ENCODE results near the gene BBX. TPM values are rescaled to one million over a fixed set of nuclear protein-coding genes. Genes with fewer than 3 reads are reported as not detected.

Gene BBX
- polyA plus RNA-seq, 1 experiment = 46.1 TPM

DNA sequence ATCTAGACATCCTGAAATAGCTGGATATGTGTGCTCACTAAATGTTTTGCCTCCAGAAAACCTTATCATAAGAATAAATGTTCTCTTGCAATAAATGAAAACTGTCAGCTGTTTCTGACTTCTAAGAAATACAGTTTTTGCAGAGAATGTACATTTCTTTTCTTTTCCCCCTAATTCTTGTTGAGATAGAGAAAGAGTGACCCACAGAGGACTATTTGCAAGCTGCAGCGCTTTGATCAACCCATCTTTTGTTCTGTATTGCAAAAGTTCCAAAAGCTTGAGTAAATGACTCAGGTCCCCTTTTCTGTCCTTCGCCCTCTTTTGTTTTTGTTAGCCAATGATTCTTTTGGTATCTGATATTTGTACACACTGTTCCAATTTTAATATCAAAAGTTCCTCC lies 141.9 kb downstream of the BBX start:
- Histone ChIP-seq H3K27me3 (ENCODE audit: control insufficient read depth, insufficient read depth, low read length) (no peaks in the 10 kb centered on the region), H3K4me3 (ENCODE audit: low read depth, low read length) (no peak overlapping the region), H3K27ac (ENCODE audit: low read depth, low read length) (no peak overlapping the region), H3K9me3 (ENCODE audit: control insufficient read depth, insufficient read depth, low read length) (no peaks in the 10 kb centered on the region)
- TF ChIP-seq, protein P1, sequence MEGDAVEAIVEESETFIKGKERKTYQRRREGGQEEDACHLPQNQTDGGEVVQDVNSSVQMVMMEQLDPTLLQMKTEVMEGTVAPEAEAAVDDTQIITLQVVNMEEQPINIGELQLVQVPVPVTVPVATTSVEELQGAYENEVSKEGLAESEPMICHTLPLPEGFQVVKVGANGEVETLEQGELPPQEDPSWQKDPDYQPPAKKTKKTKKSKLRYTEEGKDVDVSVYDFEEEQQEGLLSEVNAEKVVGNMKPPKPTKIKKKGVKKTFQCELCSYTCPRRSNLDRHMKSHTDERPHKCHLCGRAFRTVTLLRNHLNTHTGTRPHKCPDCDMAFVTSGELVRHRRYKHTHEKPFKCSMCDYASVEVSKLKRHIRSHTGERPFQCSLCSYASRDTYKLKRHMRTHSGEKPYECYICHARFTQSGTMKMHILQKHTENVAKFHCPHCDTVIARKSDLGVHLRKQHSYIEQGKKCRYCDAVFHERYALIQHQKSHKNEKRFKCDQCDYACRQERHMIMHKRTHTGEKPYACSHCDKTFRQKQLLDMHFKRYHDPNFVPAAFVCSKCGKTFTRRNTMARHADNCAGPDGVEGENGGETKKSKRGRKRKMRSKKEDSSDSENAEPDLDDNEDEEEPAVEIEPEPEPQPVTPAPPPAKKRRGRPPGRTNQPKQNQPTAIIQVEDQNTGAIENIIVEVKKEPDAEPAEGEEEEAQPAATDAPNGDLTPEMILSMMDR (IDR thresholded peaks at IDR 0.05; ENCODE audit: low read depth, low read length) = no peak
- DNase-seq (ENCODE audit: low read depth, low spot score) = no peak
- ChIA-PET POLR2A (no interaction called here), CTCF (interaction anchor here (1.1 to 9.8 kb wide), 6 partner anchors 11 to 393 kb away, joined by 3 to 149 read pairs (median 4); no protein-coding TSS in a partner anchor)

DNA sequence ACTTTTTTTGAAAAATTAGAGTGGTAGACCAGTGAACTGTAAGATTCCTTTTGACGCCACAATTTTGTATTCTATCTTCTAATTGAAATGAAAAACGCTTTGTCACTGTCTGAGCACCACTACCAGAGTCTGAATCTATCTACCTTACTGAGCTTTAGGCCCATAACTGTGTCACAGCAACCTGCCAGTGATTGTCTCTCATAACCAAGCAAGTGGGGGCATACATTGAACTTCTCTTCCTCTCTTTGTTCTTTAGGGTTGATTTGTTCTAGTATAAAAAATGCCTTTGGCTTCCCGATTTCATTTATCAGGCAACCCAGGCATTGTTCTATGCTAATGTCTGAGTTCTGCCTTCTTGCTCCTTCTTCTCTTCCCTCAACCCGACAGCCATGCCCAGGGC lies 142.6 kb downstream of the BBX start:
- H3K9me3 ChIP-seq (ENCODE audit: control insufficient read depth, insufficient read depth, low read length) = no peaks in the 10 kb centered on the region
- POLR2A ChIA-PET = no interaction called here
- H3K4me3 ChIP-seq (ENCODE audit: low read depth, low read length) = no peak overlapping the region
- DNase-seq (ENCODE audit: low read depth, low spot score) = no peak
- no peaks in the 10 kb centered on the region for H3K27me3 ChIP-seq (ENCODE audit: control insufficient read depth, insufficient read depth, low read length)
- CTCF ChIA-PET = interaction anchor here (1.2 to 9.8 kb wide), 5 partner anchors 11 to 393 kb away, joined by 3 to 149 read pairs (median 5); no protein-coding TSS in a partner anchor
- TF ChIP-seq, protein P1 (IDR thresholded peaks at IDR 0.05; ENCODE audit: low read depth, low read length) = no peak
- no peak overlapping the region for H3K27ac ChIP-seq (ENCODE audit: low read depth, low read length)

DNA sequence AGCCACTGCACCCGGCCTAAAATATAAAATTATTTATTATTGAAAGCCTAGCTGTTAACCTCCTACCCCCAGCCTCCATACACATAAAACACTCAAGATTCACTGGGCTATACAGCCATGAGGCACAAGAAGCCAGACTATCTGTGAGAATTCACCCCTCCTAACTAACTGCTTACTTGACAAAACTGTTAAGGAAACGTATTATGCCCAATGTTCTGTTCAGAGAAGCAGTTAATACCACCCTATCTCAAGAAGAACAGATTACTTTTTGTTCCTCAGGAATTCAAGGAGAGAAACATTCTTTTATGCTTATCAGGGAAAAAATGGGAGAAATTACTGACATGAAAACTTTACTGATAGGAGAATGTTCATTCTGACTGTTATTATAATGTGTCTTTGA lies 144.1 kb downstream of the BBX start:
- Histone ChIP-seq H3K4me3 (ENCODE audit: low read depth, low read length) (no peak overlapping the region), H3K27ac (ENCODE audit: low read depth, low read length) (no peak overlapping the region), H3K9me3 (ENCODE audit: control insufficient read depth, insufficient read depth, low read length) (no peaks in the 10 kb centered on the region), H3K27me3 (ENCODE audit: control insufficient read depth, insufficient read depth, low read length) (no peaks in the 10 kb centered on the region)
- CTCF ChIA-PET = interaction anchor here (9.8 kb wide), 1 partner anchor 9 kb away, joined by 149 read pairs; no protein-coding TSS in a partner anchor
- no peak for DNase-seq (ENCODE audit: low read depth, low spot score)
- POLR2A ChIA-PET = no interaction called here
- TF ChIP-seq, protein P1 (IDR thresholded peaks at IDR 0.05; ENCODE audit: low read depth, low read length) = no peak

DNA sequence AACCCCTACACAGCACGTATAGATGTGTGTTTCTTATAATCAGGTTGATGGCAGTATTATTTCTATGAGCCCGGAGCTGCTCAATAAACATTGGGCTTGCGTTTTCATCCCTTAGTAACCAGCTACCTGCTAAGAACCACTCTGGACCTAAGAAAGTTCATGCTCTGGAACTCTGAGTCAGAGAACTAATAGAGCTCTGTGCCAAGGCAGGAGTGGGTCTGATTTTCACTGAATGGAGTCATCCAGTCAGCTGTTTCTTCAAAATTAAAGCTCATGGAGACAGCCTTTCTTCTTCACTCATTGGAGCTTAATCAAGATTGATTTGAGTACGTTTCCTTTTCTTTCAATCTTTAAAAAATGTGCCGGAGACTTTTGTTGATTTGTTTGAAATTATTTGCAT lies 145.7 kb downstream of the BBX start:
- TF ChIP-seq, protein P1 (IDR thresholded peaks at IDR 0.05; ENCODE audit: low read depth, low read length) = no peak
- Histone ChIP-seq H3K27me3 (ENCODE audit: control insufficient read depth, insufficient read depth, low read length) (no peaks in the 10 kb centered on the region), H3K9me3 (ENCODE audit: control insufficient read depth, insufficient read depth, low read length) (no peaks in the 10 kb centered on the region), H3K4me3 (ENCODE audit: low read depth, low read length) (no peak overlapping the region), H3K27ac (ENCODE audit: low read depth, low read length) (no peak overlapping the region)
- POLR2A ChIA-PET = no interaction called here
- no peak for DNase-seq (ENCODE audit: low read depth, low spot score)
- CTCF ChIA-PET = interaction anchor here (0.5 to 1.7 kb wide), 5 partner anchors 9 to 809 kb away, joined by 3 to 13 read pairs (median 4); no protein-coding TSS in a partner anchor

DNA sequence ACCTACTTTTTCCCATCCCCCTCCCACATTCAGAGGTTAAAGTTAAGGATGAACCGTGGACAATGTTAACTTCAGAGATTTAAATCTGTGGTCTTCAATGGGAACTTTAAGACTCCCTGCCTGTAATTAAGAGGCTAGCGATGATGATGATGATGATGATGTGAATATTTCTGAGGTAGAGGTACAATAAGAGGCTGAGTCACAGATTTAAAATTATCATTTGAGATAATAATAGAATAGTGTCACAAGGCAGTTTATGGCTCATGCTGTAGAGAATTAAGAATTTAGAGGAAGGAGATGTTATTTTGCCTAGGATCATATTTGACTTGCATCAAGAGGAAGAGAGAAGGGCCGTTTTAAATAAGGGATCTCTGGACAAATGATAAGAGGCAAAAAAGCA lies 146.2 kb downstream of the BBX start:
- Histone ChIP-seq H3K4me3 (ENCODE audit: low read depth, low read length) (no peak overlapping the region), H3K27me3 (ENCODE audit: control insufficient read depth, insufficient read depth, low read length) (no peaks in the 10 kb centered on the region), H3K27ac (ENCODE audit: low read depth, low read length) (no peak overlapping the region), H3K9me3 (ENCODE audit: control insufficient read depth, insufficient read depth, low read length) (no peaks in the 10 kb centered on the region)
- POLR2A ChIA-PET = no interaction called here
- TF ChIP-seq, protein P1 (IDR thresholded peaks at IDR 0.05; ENCODE audit: low read depth, low read length) = no peak
- CTCF ChIA-PET = interaction anchor here (0.5 to 3.1 kb wide), 8 partner anchors 8 to 809 kb away, joined by 3 to 25 read pairs (median 4); no protein-coding TSS in a partner anchor
- no peak for DNase-seq (ENCODE audit: low read depth, low spot score)
